Stimulated activated CD8-positive, alpha-beta memory T cell treated with anti-CD3 and anti-CD28 coated beads, Interleukin-15, amount 100 ng/mL, for 48 hours (primary cell): ENCODE results near the gene STAT5A.

Experiments
- DNase-seq, 2 donors: peaks; one replicate each; pipeline ENCODE4 v3.0.0-alpha.2; 2020; ENCODE audit warnings: low read depth in 2 of 2

Gene STAT5A

DNA sequence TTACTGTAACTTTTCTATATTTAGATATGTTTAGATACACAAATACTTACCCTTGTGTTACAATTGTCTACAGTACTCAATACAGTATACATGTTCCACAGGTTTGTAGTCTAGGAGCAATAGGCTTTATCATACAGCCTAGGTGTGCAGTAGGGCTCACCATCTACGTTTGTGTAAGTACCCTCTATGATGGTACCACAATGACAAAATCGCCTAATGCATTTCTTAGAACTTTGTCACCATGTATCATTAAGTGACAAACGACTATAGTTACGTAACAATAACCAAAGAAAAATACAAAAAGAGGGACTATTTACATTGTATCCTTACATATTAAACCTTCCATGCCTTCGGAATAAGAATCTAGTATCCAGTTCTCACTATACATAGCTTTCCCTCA lies 20.1 kb upstream of the STAT5A start:
- DNase-seq = no peak

DNA sequence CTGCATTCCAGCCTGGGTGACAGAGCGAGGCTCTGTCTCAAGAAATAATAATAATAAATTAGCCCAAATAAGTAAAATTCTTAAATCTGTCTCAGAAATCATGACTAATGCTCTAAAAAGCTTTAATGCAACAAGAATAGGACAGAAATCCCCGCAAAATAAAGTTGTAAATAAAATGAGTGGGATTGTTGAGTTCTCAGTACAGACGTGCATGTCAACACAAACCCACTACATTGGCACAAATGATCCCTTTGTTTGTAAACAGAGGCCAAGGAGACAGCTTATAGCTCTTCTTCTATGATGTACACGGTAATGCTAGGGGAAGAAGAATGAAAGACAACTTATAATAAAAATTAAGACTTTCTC lies 18.1 kb upstream of the STAT5A start:
- DNase-seq = no peak

GRCh38 chr17:42270596-42270995 lies 17.7 kb upstream of the STAT5A start:
- no peak for DNase-seq

GRCh38 chr17:42271006-42271778 lies 17.1 kb upstream of the STAT5A start:
- DNase-seq = no peak

- DNase-seq = no peak
Observed at GRCh38 chr17:42271779-42272035, 16.6 kb upstream of the STAT5A start.

DNA sequence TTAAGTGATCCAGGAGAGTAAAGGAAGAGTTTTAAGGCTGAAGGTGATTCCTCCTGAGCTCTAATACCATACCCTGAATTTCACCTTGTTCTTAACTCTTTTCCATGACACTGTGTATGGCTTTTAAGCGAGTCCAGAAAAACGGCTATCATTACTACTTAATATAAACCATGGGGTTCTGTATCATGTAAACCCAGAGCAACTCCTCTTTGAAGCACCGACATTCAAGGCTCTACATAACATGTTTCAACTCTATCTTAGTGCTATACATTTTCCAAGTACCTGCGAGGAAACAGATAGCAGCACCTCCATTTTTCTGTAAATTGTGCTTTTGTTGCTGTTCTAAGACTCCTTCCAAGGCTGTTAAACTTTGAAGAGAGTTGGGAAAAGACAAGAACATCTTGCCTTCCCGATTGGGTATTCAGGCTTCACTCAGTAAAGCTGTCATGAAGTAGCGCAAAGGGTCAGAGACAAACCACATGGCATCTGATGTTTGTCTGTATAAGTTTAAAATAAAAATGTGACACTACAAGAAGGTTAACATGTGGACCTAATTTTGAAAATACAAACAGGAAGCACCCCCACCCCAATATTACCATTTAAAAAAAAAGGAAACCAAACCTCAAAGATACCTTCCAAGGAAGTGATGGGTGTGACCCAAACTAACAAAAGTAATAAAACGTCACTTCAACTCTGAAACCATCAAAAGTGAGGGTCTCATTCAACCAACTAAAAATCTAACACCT lies 16.0 kb upstream of the STAT5A start:
- no peak for DNase-seq

DNA sequence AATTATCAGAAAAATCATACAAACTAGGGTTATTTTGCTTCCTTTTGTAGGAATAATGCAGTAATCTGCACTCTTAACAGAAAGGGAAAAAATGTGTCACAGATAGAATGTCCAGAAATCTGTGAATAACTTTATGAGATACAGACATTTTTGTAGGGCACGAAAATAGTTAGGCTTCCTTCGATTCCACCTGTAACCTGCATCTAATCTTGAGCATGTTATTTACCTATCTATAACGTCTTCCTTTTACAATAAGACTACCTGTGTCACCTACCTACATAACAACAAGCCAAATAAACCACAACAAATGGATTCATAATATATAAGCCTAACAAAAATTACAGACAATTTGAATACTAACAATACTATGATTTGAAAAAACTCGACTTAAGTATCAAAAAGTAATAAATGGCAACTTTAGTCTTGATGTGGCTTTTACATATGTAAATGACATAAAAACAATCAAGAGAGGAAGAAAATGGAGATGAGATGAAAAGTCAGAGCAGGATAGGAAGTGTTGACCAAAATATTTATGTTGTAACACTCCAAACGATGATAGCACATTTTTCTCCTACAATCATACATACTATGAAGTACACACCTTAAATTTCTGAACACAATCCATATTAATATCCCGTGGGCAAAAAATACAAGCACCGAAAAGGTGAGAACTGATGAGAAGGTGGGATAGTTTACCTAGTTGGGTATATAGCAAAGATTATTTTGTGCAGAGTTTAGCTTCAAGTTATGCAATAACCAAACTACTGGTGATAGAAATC lies 14.6 kb upstream of the STAT5A start:
- DNase-seq = no peak

GRCh38 chr17:42274253-42274542 lies 14.1 kb upstream of the STAT5A start:
- no peak for DNase-seq

GRCh38 chr17:42274812-42275526 lies 13.3 kb upstream of the STAT5A start:
- no peak for DNase-seq

GRCh38 chr17:42275527-42276358 lies 12.6 kb upstream of the STAT5A start:
- DNase-seq = peak in 1 of 2 donors; percentile 20

GRCh38 chr17:42276359-42276608 lies 12.0 kb upstream of the STAT5A start, which contains the start of gene STAT5B:
STAT5B (minus strand) TSS chr17:42276391; CDS start chr17:42232127, 44,264 bp downstream.
- peak in 1 of 2 donors; percentile 56 for DNase-seq

GRCh38 chr17:42276609-42277341 lies 11.5 kb upstream of the STAT5A start:
- DNase-seq = no peak

DNA sequence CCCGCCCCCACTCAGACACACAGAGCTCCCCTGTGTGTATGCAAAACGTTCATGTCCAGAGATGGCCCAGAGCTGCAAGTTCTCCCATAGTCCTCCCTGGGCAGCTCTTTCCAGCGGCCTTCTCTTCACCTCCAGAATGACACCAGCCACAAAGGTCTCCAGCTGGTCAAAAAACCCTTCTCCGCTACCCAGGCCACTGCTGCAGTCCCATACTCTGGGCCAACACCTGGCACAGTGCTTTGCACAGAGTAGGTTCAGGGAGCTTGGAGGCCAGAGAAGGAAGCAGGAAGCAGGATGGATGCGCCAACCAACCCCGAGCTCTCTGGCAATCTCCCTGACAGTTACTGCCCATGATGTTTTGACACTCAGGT lies 11.0 kb upstream of the STAT5A start:
- DNase-seq = no peak

- no peak for DNase-seq
Observed at GRCh38 chr17:42279776-42280630, 8.3 kb upstream of the STAT5A start.

- DNase-seq = no peak
Observed at GRCh38 chr17:42281571-42282096, 6.7 kb upstream of the STAT5A start.

DNA sequence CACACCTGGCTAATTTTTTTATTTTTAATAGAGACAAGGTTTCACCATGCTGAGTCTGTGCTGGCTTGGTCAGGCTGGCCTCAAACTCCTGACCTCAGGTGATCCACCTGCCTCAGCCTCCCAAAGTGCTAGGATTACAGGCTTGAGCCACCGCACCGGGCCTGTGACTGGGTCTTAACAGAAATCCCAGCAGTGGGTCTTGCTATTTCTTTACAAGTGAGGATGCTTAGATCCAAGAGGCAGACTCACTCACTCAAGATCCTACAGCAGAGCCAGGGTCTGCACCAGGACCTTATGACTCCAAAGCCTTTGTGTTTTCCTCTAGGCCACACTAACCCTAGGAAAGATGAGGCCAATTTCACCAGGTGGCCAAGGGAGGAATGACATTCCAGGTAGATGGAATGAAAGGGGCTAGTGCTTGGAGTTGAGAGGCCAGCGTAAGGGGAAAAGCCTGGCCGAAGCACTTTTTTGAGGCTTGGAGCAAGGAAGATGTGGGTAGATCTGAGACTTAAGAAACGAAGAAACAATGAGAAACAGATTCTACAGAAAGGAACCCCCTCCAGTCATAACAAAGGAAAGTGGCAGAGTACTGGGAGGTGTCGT lies 5.7 kb upstream of the STAT5A start:
- no peak for DNase-seq

DNA sequence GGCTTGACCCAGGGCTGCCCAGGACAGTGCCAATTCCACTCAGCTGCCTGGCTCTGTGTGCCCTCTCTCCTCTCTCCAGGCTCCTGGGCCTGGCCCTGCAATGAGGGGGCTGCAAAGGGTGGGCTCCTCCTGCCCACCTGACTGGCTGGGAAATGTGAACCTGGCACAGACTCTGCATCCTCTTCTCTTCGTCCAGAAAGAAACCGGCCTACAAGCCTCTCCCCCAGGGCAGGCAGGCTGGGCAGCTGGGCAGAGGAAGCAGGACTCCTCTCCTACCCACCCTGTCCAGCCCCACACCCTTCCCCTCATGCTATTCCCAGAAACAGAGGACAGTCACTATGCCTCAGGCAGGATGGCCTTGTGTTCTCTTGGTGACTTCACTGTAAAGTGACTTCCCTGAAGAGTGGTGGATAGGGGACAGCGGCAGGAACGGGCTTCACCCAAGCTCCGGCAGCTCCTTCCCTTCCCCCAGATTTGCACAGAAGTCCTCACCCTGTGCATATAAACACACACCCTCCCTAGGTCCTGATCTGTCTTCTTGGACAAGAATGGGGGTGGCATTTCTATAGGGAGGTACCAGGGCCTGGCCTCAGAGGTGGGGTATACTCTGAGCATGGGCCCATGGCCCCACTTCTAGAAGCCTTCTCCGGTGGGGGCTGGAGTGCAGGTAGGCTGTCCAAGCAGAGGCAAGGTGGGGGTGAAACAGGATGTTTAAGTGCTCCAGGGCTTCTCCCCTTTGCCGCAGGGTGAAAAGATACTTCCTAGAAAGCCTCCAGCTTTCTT lies 4.9 kb upstream of the STAT5A start:
- DNase-seq = no peak

- DNase-seq = no peak
Observed at GRCh38 chr17:42284024-42284369, 4.3 kb upstream of the STAT5A start.

GRCh38 chr17:42284566-42284965 lies 3.7 kb upstream of the STAT5A start:
- DNase-seq = no peak
